MM.1S (cell line): ENCODE results near the gene MRPL4.

Source experiments
- EZH2 ChIP-seq: fragments of 300-600 bp; sonication (generic); optimal IDR thresholded peaks from 2 replicates; pipeline ENCODE3; 2017; ENCODE audit warnings: low read depth, mild to moderate bottlenecking, antibody characterized with exemption, low read length, mixed read lengths
- EZH2phosphoT487 ChIP-seq: fragments of 300-600 bp; sonication (generic); IDR thresholded peaks from 2 replicates; pipeline ENCODE4 v1.6.1; 2018; ENCODE audit warnings: antibody characterized with exemption, low read length
- TF ChIP-seq, protein P1 (sequence below): fragments of 300-600 bp; sonication (generic); IDR thresholded peaks from 2 replicates; pipeline ENCODE4 v1.5.1; 2016; ENCODE audit warnings: antibody characterized with exemption, low read length, mixed read lengths

- TF ChIP-seq, protein P1, sequence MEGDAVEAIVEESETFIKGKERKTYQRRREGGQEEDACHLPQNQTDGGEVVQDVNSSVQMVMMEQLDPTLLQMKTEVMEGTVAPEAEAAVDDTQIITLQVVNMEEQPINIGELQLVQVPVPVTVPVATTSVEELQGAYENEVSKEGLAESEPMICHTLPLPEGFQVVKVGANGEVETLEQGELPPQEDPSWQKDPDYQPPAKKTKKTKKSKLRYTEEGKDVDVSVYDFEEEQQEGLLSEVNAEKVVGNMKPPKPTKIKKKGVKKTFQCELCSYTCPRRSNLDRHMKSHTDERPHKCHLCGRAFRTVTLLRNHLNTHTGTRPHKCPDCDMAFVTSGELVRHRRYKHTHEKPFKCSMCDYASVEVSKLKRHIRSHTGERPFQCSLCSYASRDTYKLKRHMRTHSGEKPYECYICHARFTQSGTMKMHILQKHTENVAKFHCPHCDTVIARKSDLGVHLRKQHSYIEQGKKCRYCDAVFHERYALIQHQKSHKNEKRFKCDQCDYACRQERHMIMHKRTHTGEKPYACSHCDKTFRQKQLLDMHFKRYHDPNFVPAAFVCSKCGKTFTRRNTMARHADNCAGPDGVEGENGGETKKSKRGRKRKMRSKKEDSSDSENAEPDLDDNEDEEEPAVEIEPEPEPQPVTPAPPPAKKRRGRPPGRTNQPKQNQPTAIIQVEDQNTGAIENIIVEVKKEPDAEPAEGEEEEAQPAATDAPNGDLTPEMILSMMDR, result no peak
- TF ChIP-seq EZH2, result no peak
- no peak for TF ChIP-seq EZH2phosphoT487
Observed at GRCh38 chr19:10214784-10215183, 37.2 kb upstream of the MRPL4 start.
